GM12873 (cell line): ENCODE data around the gene SNX19.

ENCODE experiments used
- TF ChIP-seq, protein P1 (sequence below): IDR thresholded peaks from 2 replicates; pipeline ENCODE4 v1.5.1; 2012; ENCODE audit warnings: low read depth, mild to moderate bottlenecking, moderate library complexity, low read length, control low read depth; ENCODE audit not compliant: insufficient read depth; ENCODE audit errors: missing control alignments

SNX19 gene

DNA sequence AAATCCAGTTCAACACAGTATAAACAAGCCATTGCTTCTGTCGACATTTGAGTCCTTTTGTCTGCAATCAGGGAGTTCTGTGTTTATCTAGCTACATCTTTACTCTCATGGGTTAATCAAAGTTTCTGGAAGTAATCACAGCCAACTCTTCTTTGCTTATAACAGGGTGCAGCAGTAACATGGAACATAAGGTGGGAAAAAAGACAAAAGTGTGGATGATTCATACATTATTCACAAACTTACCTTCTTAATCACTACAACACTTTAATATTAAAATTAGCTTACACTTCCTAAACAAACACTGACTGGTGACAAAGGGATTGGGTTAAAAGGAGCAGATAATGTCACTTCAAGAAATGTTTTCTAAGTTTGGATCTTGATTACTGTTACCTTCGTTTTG is 44.7 kb downstream of the SNX19 start:
- TF ChIP-seq, protein P1, sequence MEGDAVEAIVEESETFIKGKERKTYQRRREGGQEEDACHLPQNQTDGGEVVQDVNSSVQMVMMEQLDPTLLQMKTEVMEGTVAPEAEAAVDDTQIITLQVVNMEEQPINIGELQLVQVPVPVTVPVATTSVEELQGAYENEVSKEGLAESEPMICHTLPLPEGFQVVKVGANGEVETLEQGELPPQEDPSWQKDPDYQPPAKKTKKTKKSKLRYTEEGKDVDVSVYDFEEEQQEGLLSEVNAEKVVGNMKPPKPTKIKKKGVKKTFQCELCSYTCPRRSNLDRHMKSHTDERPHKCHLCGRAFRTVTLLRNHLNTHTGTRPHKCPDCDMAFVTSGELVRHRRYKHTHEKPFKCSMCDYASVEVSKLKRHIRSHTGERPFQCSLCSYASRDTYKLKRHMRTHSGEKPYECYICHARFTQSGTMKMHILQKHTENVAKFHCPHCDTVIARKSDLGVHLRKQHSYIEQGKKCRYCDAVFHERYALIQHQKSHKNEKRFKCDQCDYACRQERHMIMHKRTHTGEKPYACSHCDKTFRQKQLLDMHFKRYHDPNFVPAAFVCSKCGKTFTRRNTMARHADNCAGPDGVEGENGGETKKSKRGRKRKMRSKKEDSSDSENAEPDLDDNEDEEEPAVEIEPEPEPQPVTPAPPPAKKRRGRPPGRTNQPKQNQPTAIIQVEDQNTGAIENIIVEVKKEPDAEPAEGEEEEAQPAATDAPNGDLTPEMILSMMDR = no peak

DNA sequence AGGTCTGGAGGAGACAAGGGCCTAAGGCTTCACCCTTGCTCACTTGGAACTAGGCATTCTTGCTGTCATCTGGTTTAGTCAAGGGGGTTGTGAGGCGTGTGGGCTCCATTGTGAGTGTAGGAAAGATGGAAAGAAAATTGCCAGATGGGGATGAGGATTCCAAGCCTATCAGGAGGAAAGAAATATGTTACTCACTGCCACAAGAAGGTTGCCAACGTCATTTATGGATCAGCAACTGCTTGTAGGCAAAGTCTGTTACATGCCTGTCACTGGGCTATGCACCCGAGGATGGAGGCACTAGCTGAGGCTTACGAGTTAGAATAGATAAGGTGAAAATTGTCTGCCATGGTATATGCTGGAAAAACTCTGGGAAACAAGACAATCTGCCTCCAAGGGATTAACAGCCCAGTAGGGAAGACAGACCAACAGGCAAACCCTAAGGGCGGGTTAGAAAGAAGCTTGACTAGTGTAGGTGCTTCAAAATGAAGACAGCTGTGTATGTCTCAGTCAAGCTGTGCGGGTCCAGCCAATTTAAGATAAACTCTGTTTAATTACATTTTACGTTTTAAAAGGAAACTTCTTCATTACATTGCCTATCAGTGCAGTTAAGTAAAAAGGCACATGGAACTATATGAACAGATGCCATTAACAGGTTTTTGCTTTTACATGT is 47.4 kb downstream of the SNX19 start:
- TF ChIP-seq, protein P1 = no peak

DNA sequence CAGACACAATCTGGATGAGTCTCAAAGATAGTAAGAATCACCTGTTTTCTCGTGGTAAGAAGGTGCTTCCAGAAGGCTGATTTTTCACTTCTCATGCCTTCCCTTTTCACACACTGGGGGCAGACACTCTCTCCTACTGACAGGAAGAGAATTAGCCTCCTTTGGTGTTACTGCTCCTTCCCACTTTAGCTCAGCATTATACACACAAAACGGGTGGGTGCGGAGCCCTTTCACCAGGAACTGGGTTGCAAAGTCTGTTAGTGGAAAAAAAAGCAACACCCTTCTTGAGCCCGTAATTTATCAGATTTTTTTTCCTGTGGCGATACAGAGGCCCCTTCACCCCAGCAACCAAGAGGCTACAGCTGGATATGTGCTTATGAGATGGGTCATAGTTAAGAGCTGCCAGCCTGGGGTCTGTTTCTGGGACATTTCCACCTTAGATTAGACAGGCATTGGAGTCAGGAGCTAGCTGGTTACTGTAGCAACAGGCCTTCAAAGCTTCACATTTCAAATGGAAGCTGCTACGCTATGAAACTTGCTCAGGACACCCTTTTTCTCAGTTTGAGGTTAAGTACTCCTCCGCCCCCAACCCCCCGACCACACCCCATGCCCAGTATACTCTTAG is 48.1 kb downstream of the SNX19 start:
- TF ChIP-seq, protein P1 = no peak

DNA sequence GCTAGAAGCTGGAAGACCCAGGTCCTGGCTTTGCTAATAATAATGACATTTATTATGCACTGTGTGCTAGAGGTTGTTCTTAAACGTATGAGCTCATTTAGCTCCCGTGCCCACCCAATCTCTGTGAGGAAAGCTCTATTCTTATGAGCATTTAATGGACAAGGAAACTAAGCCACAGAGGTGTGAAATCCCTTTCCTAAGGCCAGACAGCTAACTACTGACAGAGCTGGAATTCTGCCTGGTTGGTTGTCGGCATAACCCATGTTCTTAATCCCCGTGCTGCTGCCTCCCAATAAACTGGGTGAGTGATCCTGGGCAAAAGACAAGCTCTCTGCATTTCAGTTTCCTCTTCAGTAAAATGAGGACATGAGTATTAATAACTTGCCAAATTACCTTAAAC is 49.4 kb downstream of the SNX19 start:
- TF ChIP-seq, protein P1 = no peak

DNA sequence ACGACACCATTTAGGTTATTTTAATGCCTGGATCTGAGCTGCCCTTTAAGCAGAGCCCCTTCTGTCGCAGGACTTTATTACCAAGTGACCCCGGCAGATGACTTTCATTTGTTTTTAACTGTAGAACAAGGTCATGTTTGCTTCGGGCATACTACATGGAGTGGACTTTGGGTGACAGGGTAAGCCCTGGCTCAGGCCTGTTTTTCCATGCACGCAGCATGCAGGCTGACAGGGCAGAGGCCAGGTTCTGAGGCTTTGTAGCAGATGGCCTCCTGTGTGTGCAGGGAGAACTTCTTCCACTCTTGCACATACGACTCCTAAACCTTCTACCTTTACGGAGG is 50.5 kb downstream of the SNX19 start:
- TF ChIP-seq, protein P1 = no peak

DNA sequence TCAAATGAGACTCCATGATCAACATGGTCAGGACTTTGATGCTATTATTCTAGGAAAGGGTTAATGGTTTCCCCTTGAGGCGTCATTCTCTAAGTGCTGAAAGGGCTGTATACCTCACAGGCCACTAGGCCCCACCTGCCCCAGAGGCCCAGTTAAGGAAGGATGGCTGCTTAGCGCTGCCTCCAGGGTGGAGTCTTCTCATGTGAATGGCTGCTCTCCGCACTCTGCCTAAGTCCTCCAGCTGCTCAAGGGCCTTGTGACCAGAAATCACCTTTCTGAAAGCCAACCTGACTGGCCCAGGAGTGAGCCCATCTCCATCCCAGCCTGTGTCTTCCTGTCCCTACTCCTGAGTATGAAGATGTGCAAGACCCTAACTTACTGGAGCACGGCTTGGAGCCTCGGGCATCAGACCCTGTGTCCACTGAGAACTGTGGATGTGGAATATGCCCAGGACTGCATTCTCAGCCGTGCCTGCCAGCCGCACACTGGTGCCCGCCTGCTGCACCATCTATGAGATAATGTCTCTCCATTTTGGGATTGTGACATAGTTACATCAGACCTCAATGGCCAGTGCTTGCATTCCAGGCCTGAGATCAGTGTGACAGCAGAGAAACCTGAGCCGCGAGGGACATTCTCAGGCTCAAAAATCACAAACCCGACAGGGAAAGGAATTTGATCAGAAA is 51.0 kb downstream of the SNX19 start:
- TF ChIP-seq, protein P1 = no peak
